Measurements from ENCODE around the gene C6orf141.

C6orf141 gene

GRCh38 chr6:49522710-49523593 lies 27.5 kb upstream of the C6orf141 start:
- no peaks in the 10 kb centered on the region for H3K36me3 ChIP-seq (ENCODE audit: control insufficient read depth in 1 of 2, insufficient read depth in 2 of 2, low read length in 2 of 2)
- H3K27me3 ChIP-seq (ENCODE audit: low read depth, low read length): no peaks in the 10 kb centered on the region
- no peak overlapping the region for H3K27ac ChIP-seq (ENCODE audit: low read length)
- H3K4me1 ChIP-seq (ENCODE audit: control insufficient read depth in 1 of 2, insufficient read depth in 2 of 2, low read length in 2 of 2): no peaks in the 10 kb centered on the region
- H3K9me3 ChIP-seq (ENCODE audit: control insufficient read depth in 1 of 2, low read length in 2 of 2): no peaks in the 10 kb centered on the region
- no peak overlapping the region for H3K4me3 ChIP-seq (ENCODE audit: low read depth in 1 of 2, low read length in 2 of 2)

- no peaks in the 10 kb centered on the region for H3K27me3 ChIP-seq (ENCODE audit: low read depth, low read length)
- H3K27ac ChIP-seq (ENCODE audit: low read length): no peak overlapping the region
- H3K4me1 ChIP-seq (ENCODE audit: control insufficient read depth in 1 of 2, insufficient read depth in 2 of 2, low read length in 2 of 2): no peaks in the 10 kb centered on the region
- no peak overlapping the region for H3K4me3 ChIP-seq (ENCODE audit: low read depth in 1 of 2, low read length in 2 of 2)
- H3K9me3 ChIP-seq (ENCODE audit: control insufficient read depth in 1 of 2, low read length in 2 of 2): no peaks in the 10 kb centered on the region
- H3K36me3 ChIP-seq (ENCODE audit: control insufficient read depth in 1 of 2, insufficient read depth in 2 of 2, low read length in 2 of 2): no peaks in the 10 kb centered on the region
Observed at GRCh38 chr6:49523901-49524300, 26.6 kb upstream of the C6orf141 start.

- H3K27me3 ChIP-seq (ENCODE audit: low read depth, low read length): no peaks in the 10 kb centered on the region
- no peaks in the 10 kb centered on the region for H3K9me3 ChIP-seq (ENCODE audit: control insufficient read depth in 1 of 2, low read length in 2 of 2)
- no peak overlapping the region for H3K4me3 ChIP-seq (ENCODE audit: low read depth in 1 of 2, low read length in 2 of 2)
- H3K27ac ChIP-seq (ENCODE audit: low read length): no peak overlapping the region
- no peaks in the 10 kb centered on the region for H3K4me1 ChIP-seq (ENCODE audit: control insufficient read depth in 1 of 2, insufficient read depth in 2 of 2, low read length in 2 of 2)
- H3K36me3 ChIP-seq (ENCODE audit: control insufficient read depth in 1 of 2, insufficient read depth in 2 of 2, low read length in 2 of 2): no peaks in the 10 kb centered on the region
Observed at GRCh38 chr6:49524541-49524940, 25.9 kb upstream of the C6orf141 start.

GRCh38 chr6:49526598-49526997 lies 23.9 kb upstream of the C6orf141 start:
- no peaks in the 10 kb centered on the region for H3K4me1 ChIP-seq (ENCODE audit: control insufficient read depth in 1 of 2, insufficient read depth in 2 of 2, low read length in 2 of 2)
- no peak overlapping the region for H3K27ac ChIP-seq (ENCODE audit: low read length)
- H3K27me3 ChIP-seq (ENCODE audit: low read depth, low read length): no peaks in the 10 kb centered on the region

GRCh38 chr6:49527320-49527719 lies 23.1 kb upstream of the C6orf141 start:
- no peaks in the 10 kb centered on the region for H3K9me3 ChIP-seq (ENCODE audit: control insufficient read depth in 1 of 2, low read length in 2 of 2)
- H3K36me3 ChIP-seq (ENCODE audit: control insufficient read depth in 1 of 2, insufficient read depth in 2 of 2, low read length in 2 of 2): no peaks in the 10 kb centered on the region
- H3K27me3 ChIP-seq (ENCODE audit: low read depth, low read length): no peaks in the 10 kb centered on the region
- no peaks in the 10 kb centered on the region for H3K4me1 ChIP-seq (ENCODE audit: control insufficient read depth in 1 of 2, insufficient read depth in 2 of 2, low read length in 2 of 2)
- H3K27ac ChIP-seq (ENCODE audit: low read length): no peak overlapping the region
- H3K4me3 ChIP-seq (ENCODE audit: low read depth in 1 of 2, low read length in 2 of 2): no peak overlapping the region

More at GRCh38 chr6:49526598-49526997, 23.9 kb upstream of the C6orf141 start:
- Histone ChIP-seq H3K4me3 (ENCODE audit: low read depth in 1 of 2, low read length in 2 of 2) (no peak overlapping the region), H3K36me3 (ENCODE audit: control insufficient read depth in 1 of 2, insufficient read depth in 2 of 2, low read length in 2 of 2) (no peaks in the 10 kb centered on the region), H3K9me3 (ENCODE audit: control insufficient read depth in 1 of 2, low read length in 2 of 2) (no peaks in the 10 kb centered on the region)

GRCh38 chr6:49528571-49528970 lies 21.9 kb upstream of the C6orf141 start:
- Histone ChIP-seq H3K36me3 (ENCODE audit: control insufficient read depth in 1 of 2, insufficient read depth in 2 of 2, low read length in 2 of 2) (no peaks in the 10 kb centered on the region), H3K9me3 (ENCODE audit: control insufficient read depth in 1 of 2, low read length in 2 of 2) (no peaks in the 10 kb centered on the region), H3K27ac (ENCODE audit: low read length) (no peak overlapping the region), H3K4me3 (ENCODE audit: low read depth in 1 of 2, low read length in 2 of 2) (no peak overlapping the region), H3K4me1 (ENCODE audit: control insufficient read depth in 1 of 2, insufficient read depth in 2 of 2, low read length in 2 of 2) (no peaks in the 10 kb centered on the region), H3K27me3 (ENCODE audit: low read depth, low read length) (no peaks in the 10 kb centered on the region)

GRCh38 chr6:49530141-49530776 lies 20.2 kb upstream of the C6orf141 start:
- no peaks in the 10 kb centered on the region for H3K27me3 ChIP-seq (ENCODE audit: low read depth, low read length)

GRCh38 chr6:49531774-49532569 lies 18.5 kb upstream of the C6orf141 start:
- H3K9me3 ChIP-seq (ENCODE audit: control insufficient read depth in 1 of 2, low read length in 2 of 2): no peaks in the 10 kb centered on the region
- H3K4me1 ChIP-seq (ENCODE audit: control insufficient read depth in 1 of 2, insufficient read depth in 2 of 2, low read length in 2 of 2): no peaks in the 10 kb centered on the region
- peak overlapping the region in 1 of 2 donors; percentile 21 for H3K4me3 ChIP-seq (ENCODE audit: low read depth in 1 of 2, low read length in 2 of 2)
- no peak overlapping the region for H3K27ac ChIP-seq (ENCODE audit: low read length)
- H3K36me3 ChIP-seq (ENCODE audit: control insufficient read depth in 1 of 2, insufficient read depth in 2 of 2, low read length in 2 of 2): no peaks in the 10 kb centered on the region
- H3K27me3 ChIP-seq (ENCODE audit: low read depth, low read length): no peaks in the 10 kb centered on the region

More at GRCh38 chr6:49530141-49530776, 20.2 kb upstream of the C6orf141 start:
- Histone ChIP-seq H3K4me3 (ENCODE audit: low read depth in 1 of 2, low read length in 2 of 2) (no peak overlapping the region), H3K9me3 (ENCODE audit: control insufficient read depth in 1 of 2, low read length in 2 of 2) (no peaks in the 10 kb centered on the region), H3K4me1 (ENCODE audit: control insufficient read depth in 1 of 2, insufficient read depth in 2 of 2, low read length in 2 of 2) (no peaks in the 10 kb centered on the region), H3K36me3 (ENCODE audit: control insufficient read depth in 1 of 2, insufficient read depth in 2 of 2, low read length in 2 of 2) (no peaks in the 10 kb centered on the region), H3K27ac (ENCODE audit: low read length) (no peak overlapping the region)

- H3K36me3 ChIP-seq (ENCODE audit: control insufficient read depth in 1 of 2, insufficient read depth in 2 of 2, low read length in 2 of 2): no peaks in the 10 kb centered on the region
- no peaks in the 10 kb centered on the region for H3K4me1 ChIP-seq (ENCODE audit: control insufficient read depth in 1 of 2, insufficient read depth in 2 of 2, low read length in 2 of 2)
- H3K27ac ChIP-seq (ENCODE audit: low read length): no peak overlapping the region
- no peaks in the 10 kb centered on the region for H3K27me3 ChIP-seq (ENCODE audit: low read depth, low read length)
- H3K4me3 ChIP-seq (ENCODE audit: low read depth in 1 of 2, low read length in 2 of 2): no peak overlapping the region
- no peaks in the 10 kb centered on the region for H3K9me3 ChIP-seq (ENCODE audit: control insufficient read depth in 1 of 2, low read length in 2 of 2)
Observed at GRCh38 chr6:49535795-49536194, 14.7 kb upstream of the C6orf141 start.

- Histone ChIP-seq H3K4me1 (ENCODE audit: control insufficient read depth in 1 of 2, insufficient read depth in 2 of 2, low read length in 2 of 2) (no peaks in the 10 kb centered on the region), H3K27me3 (ENCODE audit: low read depth, low read length) (no peaks in the 10 kb centered on the region), H3K27ac (ENCODE audit: low read length) (no peak overlapping the region), H3K9me3 (ENCODE audit: control insufficient read depth in 1 of 2, low read length in 2 of 2) (no peaks in the 10 kb centered on the region), H3K4me3 (ENCODE audit: low read depth in 1 of 2, low read length in 2 of 2) (no peak overlapping the region), H3K36me3 (ENCODE audit: control insufficient read depth in 1 of 2, insufficient read depth in 2 of 2, low read length in 2 of 2) (no peaks in the 10 kb centered on the region)
Observed at GRCh38 chr6:49539102-49539501, 11.4 kb upstream of the C6orf141 start.

GRCh38 chr6:49540614-49541013 lies 9.9 kb upstream of the C6orf141 start:
- no peak overlapping the region for H3K27ac ChIP-seq (ENCODE audit: low read length)
- H3K27me3 ChIP-seq (ENCODE audit: low read depth, low read length): no peaks in the 10 kb centered on the region
- no peaks in the 10 kb centered on the region for H3K4me1 ChIP-seq (ENCODE audit: control insufficient read depth in 1 of 2, insufficient read depth in 2 of 2, low read length in 2 of 2)
- H3K4me3 ChIP-seq (ENCODE audit: low read depth in 1 of 2, low read length in 2 of 2): no peak overlapping the region
- H3K36me3 ChIP-seq (ENCODE audit: control insufficient read depth in 1 of 2, insufficient read depth in 2 of 2, low read length in 2 of 2): no peaks in the 10 kb centered on the region
- no peaks in the 10 kb centered on the region for H3K9me3 ChIP-seq (ENCODE audit: control insufficient read depth in 1 of 2, low read length in 2 of 2)
